Loucy (cell line): ENCODE measurements around the gene SLAMF1.

ENCODE experiments used
- CTCF ChIP-seq: fragments of 200-600 bp; sonication (generic); conservative IDR thresholded peaks from 2 replicates; pipeline ENCODE4 v1.5.1; 2014; ENCODE audit warnings: mild to moderate bottlenecking, antibody characterized with exemption, low read length
- EZH2phosphoT487 ChIP-seq: fragments of 200-600 bp; IDR thresholded peaks from 2 replicates; pipeline ENCODE4 v1.6.1; 2018; ENCODE audit warnings: antibody characterized with exemption, mild to moderate bottlenecking, moderate library complexity, borderline replicate concordance

DNA sequence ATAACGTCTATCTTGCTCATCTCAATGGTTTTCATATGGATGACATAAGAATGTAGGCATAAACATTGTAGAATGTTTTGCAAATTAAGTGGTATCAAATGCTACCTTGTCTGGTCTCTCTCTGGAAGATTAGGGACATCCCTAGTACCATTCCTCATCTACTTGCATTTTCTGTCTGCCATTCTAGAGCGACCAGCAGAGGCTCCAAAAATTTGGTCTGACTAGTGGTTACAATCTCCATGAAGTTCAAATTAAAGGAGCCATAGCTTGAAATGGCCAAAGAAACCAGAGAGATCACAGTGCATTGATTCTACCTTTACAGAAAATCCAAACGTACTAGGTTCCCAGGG is 68.7 kb downstream of the SLAMF1 start:
- TF ChIP-seq CTCF (0 out of 2 replicates have a peak, but pooled peaks have one; percentile 22), EZH2phosphoT487 (no peak)
